Natural killer cell (primary cell): ENCODE data around the gene RRAD. TPM values are rescaled to one million over a fixed set of nuclear protein-coding genes. Genes with fewer than 3 reads are reported as not detected.

ENCODE experiments used
- ATAC-seq, 3 donors: fragments of 150-1000 bp in 2 of 3; fragments of 200-7000 bp in 1 of 3; cut with Tn5 transposase; 1 replicate in 1 of 3; 2 replicates in 2 of 3; pipeline ENCODE4 v1.10.0; 2021; ENCODE audit warnings: mild to moderate bottlenecking in 2 of 3, moderate library complexity in 2 of 3
- DNase-seq, 2 donors: peaks; one replicate each; pipeline versions ENCODE4 v3.0.0 to v3.0.0-alpha.2; 2013 to 2021; ENCODE audit warnings: mixed read lengths in 1 of 2
- H3K27ac ChIP-seq: one replicate; pipeline ENCODE4 v1.5.1; 2013; ENCODE audit warnings: mild to moderate bottlenecking, low read length
- H3K27me3 ChIP-seq: one replicate; pipeline ENCODE4 v1.6.1; 2013; ENCODE audit warnings: low read length; ENCODE audit not compliant: control insufficient read depth, insufficient read depth
- H3K36me3 ChIP-seq: one replicate; pipeline ENCODE4 v1.6.1; 2013; ENCODE audit warnings: low read length; ENCODE audit not compliant: control insufficient read depth, insufficient read depth
- H3K4me1 ChIP-seq: one replicate; pipeline ENCODE4 v1.6.1; 2013; ENCODE audit warnings: low read length; ENCODE audit not compliant: control insufficient read depth, insufficient read depth
- H3K4me3 ChIP-seq: one replicate; pipeline ENCODE4 v1.5.1; 2013; ENCODE audit warnings: low read length
- H3K9me3 ChIP-seq: one replicate; pipeline ENCODE4 v1.6.1; 2013; ENCODE audit warnings: low read length; ENCODE audit not compliant: control insufficient read depth, insufficient read depth
- H3K27ac Mint-ChIP-seq, 2 donors: one replicate each; pipeline ENCODE4 v1.8.0; 2022; ENCODE audit warnings: mild to moderate bottlenecking in 2 of 2, mixed read lengths in 2 of 2, moderate library complexity in 1 of 2
- H3K27me3 Mint-ChIP-seq, 2 donors: one replicate each; pipeline ENCODE4 v1.8.0; 2022; ENCODE audit warnings: low read depth in 2 of 2, mixed read lengths in 2 of 2
- H3K36me3 Mint-ChIP-seq: one replicate; pipeline ENCODE4 v1.8.0; 2022; ENCODE audit warnings: mixed read lengths
- H3K4me1 Mint-ChIP-seq, 2 donors: one replicate each; pipeline ENCODE4 v1.8.0; 2022; ENCODE audit warnings: mixed read lengths in 2 of 2
- H3K4me3 Mint-ChIP-seq: one replicate; pipeline ENCODE4 v1.8.0; 2022; ENCODE audit warnings: mild to moderate bottlenecking, moderate library complexity, mixed read lengths
- H3K9me3 Mint-ChIP-seq, 2 donors: one replicate each; pipeline ENCODE4 v1.8.0; 2022; ENCODE audit warnings: mixed read lengths in 2 of 2
- WGBS: methylation state at CpG from one replicate; pipeline ENCODE4 v1.1.7; 2013; ENCODE audit warnings: missing lambda C conversion rate; ENCODE audit not compliant: insufficient coverage; 5-methylcytosine and 5-hydroxymethylcytosine counted together
- intact Hi-C: fragments of 100-400 bp; cut with micrococcal nuclease; formaldehyde crosslinking; loops from one replicate; pipeline ENCODE4 v1.14.2; 2022
- total RNA-seq, 4 donors: library from RNA; stranded (reverse); fragments of 120-200 nt in 1 of 4; gene quantifications; one replicate each; pipeline versions ENCODE4 v1.2.3 to v1.2.4, GENCODE V29; 2013 to 2022
- TF ChIP-seq, protein P1 (sequence below): fragments of 200-600 bp; IDR thresholded peaks from one replicate; pipeline ENCODE4 v1.8.0; 2022; ENCODE audit warnings: antibody characterized with exemption

RRAD gene
- total RNA-seq, 3 donors from 2014 or later (not counting 1 experiment from before 2014, with no cell fraction given), result 1.8 to 4.5 (median 2.8) TPM

DNA sequence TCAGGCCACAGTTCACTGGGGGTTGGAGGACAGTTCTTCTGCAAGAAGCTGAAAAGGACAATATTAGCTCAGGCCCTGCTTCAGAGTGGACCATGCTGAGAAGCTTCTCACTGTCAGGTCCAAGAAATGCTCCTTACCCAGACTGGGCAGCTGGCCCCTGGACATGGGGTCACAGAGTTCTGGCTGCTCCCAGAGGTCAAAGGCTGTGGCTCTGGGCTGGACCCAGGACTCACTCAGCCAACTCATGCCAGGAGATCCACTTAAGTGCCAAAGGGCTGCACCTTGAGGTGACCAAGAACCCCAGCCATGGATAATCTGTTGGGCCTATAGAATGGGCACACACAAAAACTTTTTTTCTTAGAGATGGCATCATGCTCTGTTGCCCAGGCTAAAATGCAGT, 14.0 kb upstream of the RRAD start:
- no peaks in the 10 kb centered on the region for H3K27me3 Mint-ChIP-seq
- intact Hi-C loops, result no loop called here
- H3K9me3 ChIP-seq, result no peaks in the 10 kb centered on the region
- ATAC-seq, result no peak
- TF ChIP-seq, protein P1, sequence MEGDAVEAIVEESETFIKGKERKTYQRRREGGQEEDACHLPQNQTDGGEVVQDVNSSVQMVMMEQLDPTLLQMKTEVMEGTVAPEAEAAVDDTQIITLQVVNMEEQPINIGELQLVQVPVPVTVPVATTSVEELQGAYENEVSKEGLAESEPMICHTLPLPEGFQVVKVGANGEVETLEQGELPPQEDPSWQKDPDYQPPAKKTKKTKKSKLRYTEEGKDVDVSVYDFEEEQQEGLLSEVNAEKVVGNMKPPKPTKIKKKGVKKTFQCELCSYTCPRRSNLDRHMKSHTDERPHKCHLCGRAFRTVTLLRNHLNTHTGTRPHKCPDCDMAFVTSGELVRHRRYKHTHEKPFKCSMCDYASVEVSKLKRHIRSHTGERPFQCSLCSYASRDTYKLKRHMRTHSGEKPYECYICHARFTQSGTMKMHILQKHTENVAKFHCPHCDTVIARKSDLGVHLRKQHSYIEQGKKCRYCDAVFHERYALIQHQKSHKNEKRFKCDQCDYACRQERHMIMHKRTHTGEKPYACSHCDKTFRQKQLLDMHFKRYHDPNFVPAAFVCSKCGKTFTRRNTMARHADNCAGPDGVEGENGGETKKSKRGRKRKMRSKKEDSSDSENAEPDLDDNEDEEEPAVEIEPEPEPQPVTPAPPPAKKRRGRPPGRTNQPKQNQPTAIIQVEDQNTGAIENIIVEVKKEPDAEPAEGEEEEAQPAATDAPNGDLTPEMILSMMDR, result no peak
- no peak for DNase-seq
- H3K36me3 ChIP-seq, result peaks cover 36% of the 10 kb centered on the region
- peaks cover 17% of the 10 kb centered on the region for H3K4me1 ChIP-seq
- H3K27ac ChIP-seq, result no peak overlapping the region
- peaks cover 15 to 32% of the 10 kb centered on the region in 2 donors for H3K4me1 Mint-ChIP-seq
- H3K27me3 ChIP-seq, result no peaks in the 10 kb centered on the region
- H3K27ac Mint-ChIP-seq, result no peak overlapping the region
- no peaks in the 10 kb centered on the region for H3K36me3 Mint-ChIP-seq
- no peak overlapping the region for H3K4me3 ChIP-seq
- H3K4me3 Mint-ChIP-seq, result no peak overlapping the region
- H3K9me3 Mint-ChIP-seq, result no peaks in the 10 kb centered on the region

DNA sequence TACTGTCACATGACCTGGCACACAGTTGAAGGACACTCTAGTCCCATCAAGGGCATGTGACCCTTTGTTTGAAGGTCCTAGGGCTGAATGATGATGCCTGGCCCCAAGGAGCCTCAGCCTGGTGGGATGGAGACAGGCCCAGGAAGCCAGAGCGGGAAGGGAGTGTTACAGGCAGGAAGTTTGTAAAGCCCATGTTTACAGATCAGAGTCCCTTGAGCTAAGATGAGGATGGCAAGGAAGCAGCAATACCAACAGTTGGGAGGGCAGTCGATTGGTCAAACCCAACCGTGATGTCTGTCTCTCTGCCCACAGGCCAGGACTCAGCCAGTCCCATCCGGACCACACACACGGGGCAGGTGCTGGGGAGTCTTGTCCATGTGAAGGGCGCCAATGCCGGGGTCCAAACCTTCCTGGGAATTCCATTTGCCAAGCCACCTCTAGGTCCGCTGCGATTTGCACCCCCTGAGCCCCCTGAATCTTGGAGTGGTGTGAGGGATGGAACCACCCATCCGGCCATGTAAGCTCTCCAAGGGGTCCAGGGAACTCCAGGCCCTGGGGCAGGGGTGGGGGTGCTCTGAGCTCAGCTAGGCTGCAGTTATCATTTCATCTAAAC, 12.5 kb upstream of the RRAD start:
- H3K9me3 ChIP-seq, result no peaks in the 10 kb centered on the region
- peak overlapping the region; percentile 21 for H3K4me3 Mint-ChIP-seq
- peaks cover 34% of the 10 kb centered on the region for H3K36me3 ChIP-seq
- peaks cover 30 to 47% of the 10 kb centered on the region in 2 donors for H3K4me1 Mint-ChIP-seq
- no peaks in the 10 kb centered on the region for H3K27me3 ChIP-seq
- H3K36me3 Mint-ChIP-seq, result no peaks in the 10 kb centered on the region
- ATAC-seq, result no peak
- H3K9me3 Mint-ChIP-seq, result no peaks in the 10 kb centered on the region
- WGBS, result 97% methylated on average over 10 of the region's 10 CpGs
- peak overlapping the region; percentile 5 to 24 for H3K27ac Mint-ChIP-seq
- DNase-seq, result no peak
- H3K4me3 ChIP-seq, result no peak overlapping the region
- H3K27ac ChIP-seq, result no peak overlapping the region
- intact Hi-C loops, result no loop called here
- no peaks in the 10 kb centered on the region for H3K27me3 Mint-ChIP-seq
- TF ChIP-seq, protein P1, result no peak
- H3K4me1 ChIP-seq, result peaks cover 27% of the 10 kb centered on the region

DNA sequence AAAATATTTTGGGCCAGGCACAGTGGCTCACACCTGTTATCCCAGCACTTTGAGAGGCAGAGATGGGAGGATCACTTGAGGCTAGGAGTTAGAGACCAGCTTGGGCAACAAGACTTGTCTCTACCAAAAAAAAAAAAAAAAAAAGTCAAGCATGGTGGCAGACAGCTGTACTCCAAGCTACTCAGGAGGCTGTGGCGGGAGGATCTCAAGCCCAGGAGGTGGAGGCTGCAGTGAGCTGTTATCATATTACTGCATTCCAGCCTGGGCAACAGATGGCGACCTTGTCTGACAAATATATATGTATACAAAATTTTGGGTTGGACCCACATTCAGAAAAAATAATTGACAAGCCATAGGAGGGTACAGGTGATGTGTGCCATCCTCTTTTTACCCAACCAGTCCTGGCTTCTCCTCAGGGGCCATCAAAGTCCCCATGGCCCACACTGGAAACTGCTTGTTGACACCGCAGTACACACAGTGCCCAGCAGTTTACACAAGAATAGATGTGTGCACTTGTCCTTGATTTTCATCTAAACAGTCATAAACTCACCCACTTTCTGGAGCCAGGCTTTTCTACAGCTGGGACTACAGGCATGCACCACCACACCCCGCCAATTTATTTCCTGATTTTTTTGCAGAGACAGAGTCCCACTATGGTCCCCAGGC, 11.7 kb upstream of the RRAD start:
- H3K9me3 Mint-ChIP-seq, result no peaks in the 10 kb centered on the region
- WGBS, result 91% methylated on average over 4 of the region's 4 CpGs
- H3K36me3 Mint-ChIP-seq, result no peaks in the 10 kb centered on the region
- H3K4me3 Mint-ChIP-seq, result peak overlapping the region; percentile 21
- intact Hi-C loops, result no loop called here
- Histone ChIP-seq H3K9me3 (no peaks in the 10 kb centered on the region), H3K4me3 (no peak overlapping the region), H3K27ac (no peak overlapping the region), H3K36me3 (peaks cover 28% of the 10 kb centered on the region), H3K4me1 (peaks cover 35% of the 10 kb centered on the region), H3K27me3 (no peaks in the 10 kb centered on the region)
- H3K4me1 Mint-ChIP-seq, result peaks cover 39 to 55% of the 10 kb centered on the region in 2 donors
- DNase-seq, result no peak
- H3K27me3 Mint-ChIP-seq, result no peaks in the 10 kb centered on the region
- H3K27ac Mint-ChIP-seq, result peak overlapping the region; percentile 5 to 98
- TF ChIP-seq, protein P1, result no peak
- ATAC-seq, result no peak
